GM18498 (cell line): Measurements from ENCODE around the gene ELOF1.
A peak's percentile ranks its signal among the peaks of the same experiment; 100 is the strongest.
"Not testable (repeated sequence)": the region's sequence is repeated elsewhere in the genome, so short reads cannot be mapped to it uniquely, and the experiment has no call there.

ENCODE experiments used
- ATAC-seq: cut with Tn5 transposase; IDR thresholded peaks from one replicate; pipeline ENCODE4 v1.9.1; 2021; ENCODE audit warnings: mild to moderate bottlenecking, moderate library complexity; ENCODE audit not compliant: unreplicated experiment

The ELOF1 gene

GRCh38 chr19:11570039-11570462, 11.0 kb upstream of the ELOF1 start:
- ATAC-seq = no peak

GRCh38 chr19:11566164-11566563, 7.1 kb upstream of the ELOF1 start:
- ATAC-seq = no peak

DNA sequence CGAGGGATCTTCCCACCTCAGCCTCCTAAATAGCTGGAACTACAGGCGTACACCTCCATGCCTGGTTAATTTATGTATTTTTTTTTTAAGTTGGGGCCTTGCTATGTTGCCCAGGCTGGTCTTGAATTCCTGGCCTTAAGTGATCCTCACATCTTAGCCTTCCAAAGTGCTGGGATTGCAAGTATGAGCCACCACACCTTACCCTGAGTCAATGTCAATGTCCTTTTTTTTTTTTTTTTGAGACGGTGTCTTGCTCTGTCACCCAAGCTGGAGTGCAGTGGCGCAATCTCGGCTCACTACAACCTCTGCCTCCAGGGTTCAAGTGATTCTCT, 6.6 kb upstream of the ELOF1 start:
- ATAC-seq = not testable (repeated sequence)

GRCh38 chr19:11564082-11564807, 5.2 kb upstream of the ELOF1 start:
- not testable (repeated sequence) for ATAC-seq

DNA sequence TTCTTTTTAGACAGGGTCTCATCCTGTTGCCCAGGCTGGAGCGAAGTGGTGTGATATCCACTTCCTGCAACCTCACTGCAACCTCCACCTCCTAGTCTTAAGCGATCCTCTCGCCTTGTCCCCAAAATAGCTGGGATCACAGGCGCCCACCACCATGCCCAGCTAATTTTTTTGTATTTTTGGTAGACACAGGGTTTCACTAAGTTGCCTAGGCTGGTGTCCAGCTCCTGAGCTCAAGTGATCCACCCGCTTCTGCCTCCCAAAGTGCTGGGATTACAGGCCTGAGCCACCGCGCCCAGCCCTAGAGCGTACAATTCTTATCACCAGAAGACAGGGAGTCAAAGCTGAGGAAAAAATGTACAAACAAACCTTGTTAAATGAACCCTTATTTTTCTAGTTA, 4.5 kb upstream of the ELOF1 start:
- ATAC-seq = no peak

GRCh38 chr19:11560404-11561051, 1.5 kb upstream of the ELOF1 start:
- ATAC-seq = peak; percentile 42

DNA sequence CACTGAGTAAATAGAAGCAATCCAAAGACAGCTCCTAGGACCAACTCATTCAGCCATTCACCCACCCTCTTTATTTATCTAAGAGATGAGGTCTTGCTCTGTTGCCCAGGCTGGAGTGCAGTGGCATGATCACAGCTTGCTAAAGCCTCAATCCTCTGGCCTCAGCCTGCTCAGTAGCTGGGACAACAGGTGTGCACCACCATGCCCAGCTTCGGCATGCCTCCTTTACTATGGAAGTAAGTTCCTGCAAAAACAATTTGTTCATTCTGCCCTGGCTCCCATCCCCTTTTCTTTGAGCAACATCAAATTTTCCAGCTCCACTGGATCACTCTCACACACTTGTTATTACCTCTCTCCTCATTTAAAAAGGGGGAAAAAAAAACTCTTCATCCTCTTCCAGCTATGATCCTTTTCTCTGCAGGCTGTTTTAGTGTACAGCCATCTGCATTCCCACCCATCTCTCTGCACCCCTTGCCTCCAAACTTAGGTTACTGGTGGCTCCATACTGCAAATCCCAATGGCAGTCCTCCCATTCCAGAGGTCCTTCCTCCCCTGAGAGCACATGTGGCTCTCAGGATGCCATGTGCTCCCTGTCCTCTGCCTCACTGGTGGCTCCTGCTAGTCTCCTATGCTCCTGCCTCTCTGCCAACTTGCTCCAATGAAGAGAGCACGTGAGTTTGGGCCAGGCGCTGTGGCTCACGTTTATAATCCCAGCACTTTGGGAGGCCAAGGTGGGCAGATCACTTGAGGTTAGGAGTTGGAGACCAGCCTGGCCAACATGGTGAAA, 2.2 kb downstream of the ELOF1 start:
- no peak for ATAC-seq

GRCh38 chr19:11555246-11555645, 3.8 kb downstream of the ELOF1 start:
- no peak for ATAC-seq

GRCh38 chr19:11554160-11554559, 4.9 kb downstream of the ELOF1 start:
- no peak for ATAC-seq

DNA sequence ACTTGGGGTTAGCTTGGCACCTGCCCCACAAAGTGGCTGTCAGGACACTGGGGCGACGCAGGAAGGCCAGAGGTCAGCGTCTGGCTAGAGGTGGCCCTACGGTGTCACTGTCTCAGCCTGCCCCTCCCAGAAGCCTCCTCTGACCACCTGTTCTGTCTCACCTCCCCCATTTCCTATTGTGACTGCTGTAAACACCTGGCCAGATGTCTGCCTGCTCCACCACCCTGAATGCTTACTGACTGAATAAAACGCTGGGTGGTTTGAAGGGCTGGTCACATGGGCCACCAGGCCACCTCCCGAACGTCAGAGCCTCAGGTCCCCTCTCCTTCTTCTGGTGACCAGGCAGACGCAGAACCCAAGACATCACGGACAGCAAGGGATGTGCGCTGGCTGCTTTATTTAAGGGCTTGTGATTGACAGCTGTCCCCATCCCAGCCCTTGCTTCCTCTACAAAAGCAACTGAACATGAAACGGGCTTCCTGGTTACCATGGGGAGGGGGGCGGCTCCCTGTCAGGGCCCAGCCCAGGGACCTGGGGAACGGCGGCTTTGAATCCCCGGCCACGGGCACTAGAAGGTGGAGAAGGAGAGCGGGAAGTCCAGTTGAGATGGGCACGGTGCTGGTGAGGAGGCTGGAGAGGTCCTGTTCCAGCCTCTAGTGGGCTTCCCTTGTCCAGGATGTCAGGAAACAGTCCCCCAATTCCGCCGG, 6.2 kb downstream of the ELOF1 start:
- no peak for ATAC-seq

GRCh38 chr19:11551603-11552235, 7.3 kb downstream of the ELOF1 start:
- no peak for ATAC-seq

GRCh38 chr19:11550265-11550664, 8.8 kb downstream of the ELOF1 start:
- ATAC-seq = no peak

DNA sequence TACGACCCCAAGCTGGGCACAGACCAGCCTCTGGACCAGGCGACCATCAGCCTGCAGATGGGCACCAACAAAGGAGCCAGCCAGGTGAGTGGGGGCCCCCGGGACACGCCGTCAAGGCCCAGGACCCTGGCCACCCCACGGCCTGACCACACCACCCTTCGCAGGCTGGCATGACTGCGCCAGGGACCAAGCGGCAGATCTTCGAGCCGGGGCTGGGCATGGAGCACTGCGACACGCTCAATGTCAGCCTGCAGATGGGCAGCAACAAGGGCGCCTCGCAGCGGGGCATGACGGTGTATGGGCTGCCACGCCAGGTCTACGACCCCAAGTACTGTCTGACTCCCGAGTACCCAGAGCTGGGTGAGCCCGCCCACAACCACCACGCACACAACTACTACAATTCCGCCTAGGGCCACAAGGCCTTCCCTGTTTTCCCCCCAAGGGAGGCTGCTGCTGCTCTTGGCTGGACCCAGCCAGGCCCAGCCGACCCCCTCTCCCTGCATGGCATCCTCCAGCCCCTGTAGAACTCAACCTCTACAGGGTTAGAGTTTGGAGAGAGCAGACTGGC, 9.6 kb downstream of the ELOF1 start:
- ATAC-seq = no peak

GRCh38 chr19:11547929-11548700, 10.9 kb downstream of the ELOF1 start:
- no peak for ATAC-seq

GRCh38 chr19:11541238-11541637, 17.8 kb downstream of the ELOF1 start:
- no peak for ATAC-seq

DNA sequence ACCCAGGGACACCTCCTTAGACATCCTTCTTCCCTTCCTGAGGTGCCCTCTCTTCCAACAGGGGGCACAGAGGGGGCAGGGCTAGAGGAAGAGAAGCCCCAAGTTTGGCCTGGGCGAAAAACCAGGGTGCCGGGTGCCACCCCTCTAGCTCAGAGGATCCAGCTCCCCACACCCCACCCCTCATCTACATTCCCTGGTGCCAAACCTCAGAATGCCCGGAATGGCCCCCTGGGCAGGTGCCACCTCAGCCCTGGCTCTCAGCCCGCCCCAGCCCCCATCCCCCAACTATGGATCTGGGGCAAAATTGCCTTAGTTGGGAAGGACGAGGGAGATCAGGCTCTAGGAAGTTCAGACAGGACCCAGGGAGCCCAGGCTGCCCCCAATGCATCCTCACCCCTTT, 18.4 kb downstream of the ELOF1 start:
- ATAC-seq = no peak

DNA sequence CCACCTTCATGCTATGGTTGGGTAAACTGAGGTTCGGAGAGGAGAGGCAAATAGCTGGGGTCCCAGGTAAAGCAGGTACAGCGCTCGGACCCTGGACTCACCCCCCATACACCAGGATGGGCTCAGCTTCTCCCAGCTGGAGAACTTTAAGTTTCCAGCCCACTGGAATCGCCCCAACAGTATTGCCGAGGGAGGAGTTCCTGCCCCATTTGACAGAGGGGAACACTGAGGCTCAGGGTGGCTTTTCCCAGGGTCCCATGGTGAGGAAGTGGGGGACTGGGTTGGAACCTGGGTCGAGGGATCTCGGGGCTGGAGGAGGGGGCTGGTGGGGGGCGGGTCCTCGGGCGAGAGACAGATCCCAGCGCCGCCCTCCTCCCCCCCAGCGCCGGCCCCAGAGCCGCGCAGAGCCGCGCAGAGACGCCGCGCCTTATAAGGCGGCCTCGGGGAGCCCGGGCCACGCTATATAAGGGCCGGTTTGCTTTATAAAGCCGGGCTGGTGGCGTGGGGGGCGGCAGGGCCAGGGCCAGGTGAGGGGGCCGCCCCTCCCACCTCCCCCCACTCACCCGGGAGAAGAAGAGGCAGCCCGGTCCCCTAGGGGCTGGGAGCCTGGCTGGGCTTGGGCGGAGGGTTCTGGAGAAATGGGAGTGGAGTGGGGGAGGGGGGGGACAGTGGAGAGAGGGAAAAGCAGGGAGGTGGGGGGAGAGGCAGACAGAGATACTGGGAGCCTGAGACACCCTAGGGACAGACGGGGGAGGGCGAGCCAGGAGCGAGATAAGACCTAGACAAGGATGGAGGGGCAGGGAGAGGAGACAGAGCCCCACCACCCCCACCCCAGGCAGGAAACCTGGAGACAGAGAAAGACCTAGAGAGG, 19.3 kb downstream of the ELOF1 start:
- ATAC-seq = no peak

DNA sequence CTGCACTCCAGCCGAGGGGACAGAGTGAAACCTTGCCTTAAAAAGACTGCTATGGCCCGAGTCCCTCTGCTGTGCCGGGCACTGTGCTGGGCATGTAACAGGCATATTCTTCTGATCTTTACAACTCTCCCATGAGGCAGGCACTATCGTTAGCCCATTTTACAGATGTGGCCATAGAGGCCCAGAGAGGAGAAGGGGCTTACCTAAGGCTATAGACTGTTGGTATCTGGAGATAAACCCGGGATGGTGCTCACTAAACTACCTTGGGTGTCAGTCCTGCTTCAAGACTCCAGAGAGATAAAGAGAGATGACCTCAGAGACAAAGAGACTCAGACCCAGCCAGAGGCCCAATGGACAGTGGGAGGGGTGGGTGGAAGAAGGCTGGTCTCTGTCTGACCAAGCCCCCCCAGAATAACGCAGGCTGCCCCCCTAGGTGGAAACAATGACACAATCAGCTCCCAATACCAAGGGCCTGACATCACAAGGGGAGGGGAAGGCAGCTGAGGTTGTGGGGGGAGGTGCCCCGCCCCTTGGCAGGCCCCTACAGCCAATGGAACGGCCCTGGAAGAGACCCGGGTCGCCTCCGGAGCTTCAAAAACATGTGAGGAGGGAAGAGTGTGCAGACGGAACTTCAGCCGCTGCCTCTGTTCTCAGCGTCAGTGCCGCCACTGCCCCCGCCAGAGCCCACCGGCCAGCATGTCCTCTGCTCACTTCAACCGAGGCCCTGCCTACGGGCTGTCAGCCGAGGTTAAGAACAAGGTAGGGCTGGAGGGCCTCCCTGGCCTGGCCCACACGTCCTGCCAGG, 20.6 kb downstream of the ELOF1 start, which contains the start of gene CNN1:
Gene CNN1 (plus strand): TSS at position 620 of the 805 bp plus-strand sequence. CDS start 77 bp downstream, at position 697.
- ATAC-seq = no peak
